ENCODE measurements around the gene USP37.

Gene USP37

DNA sequence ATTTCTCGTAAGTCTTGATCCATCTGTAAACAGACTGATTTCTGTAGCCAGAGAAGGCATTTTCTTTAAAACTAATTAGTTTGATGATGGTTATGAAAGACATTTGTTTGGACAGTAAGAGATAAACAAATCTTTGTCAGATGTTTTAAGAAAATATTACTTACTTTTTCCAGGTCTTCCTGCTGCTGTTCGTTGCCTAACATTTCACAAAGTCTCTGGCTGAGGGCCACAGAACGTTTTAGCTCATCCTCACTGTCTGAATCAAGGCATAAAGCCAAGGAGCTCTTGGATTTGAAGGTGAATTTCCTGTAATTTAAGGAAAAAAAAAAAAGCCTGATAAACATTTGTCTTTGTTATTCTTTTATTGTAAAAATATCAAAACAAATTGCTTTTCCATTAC lies 91.5 kb downstream of the USP37 start:
- no peak overlapping the region for H3K4me3 ChIP-seq (ENCODE audit: low read length)
- peak; percentile 56 for DNase-seq (ENCODE audit: low read depth)

DNA sequence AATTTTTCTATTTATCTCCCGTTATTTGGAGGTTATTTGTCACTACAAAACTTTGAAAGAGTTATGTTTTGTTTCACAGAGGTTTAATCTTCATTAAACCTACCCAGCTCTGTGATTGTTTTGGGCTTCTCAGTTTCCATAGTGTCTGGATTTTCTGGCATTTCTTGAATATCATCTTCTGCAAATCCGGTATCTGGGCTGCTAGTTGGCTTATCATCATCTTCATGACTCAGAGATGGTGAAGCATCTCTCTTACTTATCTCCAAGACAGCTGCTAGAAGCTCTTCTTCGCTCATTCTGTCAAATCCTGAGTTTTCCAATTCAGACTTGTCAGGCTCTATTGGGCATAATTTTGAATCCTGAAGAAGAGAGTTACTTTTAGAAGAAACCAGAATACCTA lies 93.6 kb downstream of the USP37 start:
- no peak for DNase-seq (ENCODE audit: low read depth)
- H3K4me3 ChIP-seq (ENCODE audit: low read length) = no peak overlapping the region
- TF ChIP-seq, protein P1, sequence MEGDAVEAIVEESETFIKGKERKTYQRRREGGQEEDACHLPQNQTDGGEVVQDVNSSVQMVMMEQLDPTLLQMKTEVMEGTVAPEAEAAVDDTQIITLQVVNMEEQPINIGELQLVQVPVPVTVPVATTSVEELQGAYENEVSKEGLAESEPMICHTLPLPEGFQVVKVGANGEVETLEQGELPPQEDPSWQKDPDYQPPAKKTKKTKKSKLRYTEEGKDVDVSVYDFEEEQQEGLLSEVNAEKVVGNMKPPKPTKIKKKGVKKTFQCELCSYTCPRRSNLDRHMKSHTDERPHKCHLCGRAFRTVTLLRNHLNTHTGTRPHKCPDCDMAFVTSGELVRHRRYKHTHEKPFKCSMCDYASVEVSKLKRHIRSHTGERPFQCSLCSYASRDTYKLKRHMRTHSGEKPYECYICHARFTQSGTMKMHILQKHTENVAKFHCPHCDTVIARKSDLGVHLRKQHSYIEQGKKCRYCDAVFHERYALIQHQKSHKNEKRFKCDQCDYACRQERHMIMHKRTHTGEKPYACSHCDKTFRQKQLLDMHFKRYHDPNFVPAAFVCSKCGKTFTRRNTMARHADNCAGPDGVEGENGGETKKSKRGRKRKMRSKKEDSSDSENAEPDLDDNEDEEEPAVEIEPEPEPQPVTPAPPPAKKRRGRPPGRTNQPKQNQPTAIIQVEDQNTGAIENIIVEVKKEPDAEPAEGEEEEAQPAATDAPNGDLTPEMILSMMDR (conservative IDR thresholded peaks at IDR 0.05; ENCODE audit: low read length) = no peak

More for the DNA sequence above, 91.5 kb downstream of the USP37 start:
- TF ChIP-seq, protein P1 (conservative IDR thresholded peaks at IDR 0.05; ENCODE audit: low read length) = no peak

DNA sequence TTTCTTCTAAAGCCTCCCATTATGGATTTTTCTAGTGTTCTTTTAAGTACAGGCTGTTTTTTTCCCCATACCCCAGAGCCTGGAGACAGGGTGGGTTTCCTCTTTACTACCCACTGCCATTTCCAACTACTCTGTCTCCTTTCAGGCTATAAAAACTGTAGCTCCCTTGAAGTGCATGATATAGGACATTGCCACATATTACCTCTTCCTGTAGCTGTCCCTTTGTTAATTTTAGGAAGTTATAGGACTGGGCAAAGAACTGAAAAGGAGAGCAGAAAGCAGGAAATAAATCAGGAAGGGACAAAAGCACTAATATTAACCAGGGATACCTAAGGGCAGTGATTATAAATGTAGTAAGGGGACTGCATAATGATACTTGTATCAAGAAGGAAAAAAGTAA lies 95.2 kb downstream of the USP37 start:
- H3K4me3 ChIP-seq (ENCODE audit: low read length) = no peak overlapping the region
- DNase-seq (ENCODE audit: low read depth) = no peak
- TF ChIP-seq, protein P1 (conservative IDR thresholded peaks at IDR 0.05; ENCODE audit: low read length) = no peak

DNA sequence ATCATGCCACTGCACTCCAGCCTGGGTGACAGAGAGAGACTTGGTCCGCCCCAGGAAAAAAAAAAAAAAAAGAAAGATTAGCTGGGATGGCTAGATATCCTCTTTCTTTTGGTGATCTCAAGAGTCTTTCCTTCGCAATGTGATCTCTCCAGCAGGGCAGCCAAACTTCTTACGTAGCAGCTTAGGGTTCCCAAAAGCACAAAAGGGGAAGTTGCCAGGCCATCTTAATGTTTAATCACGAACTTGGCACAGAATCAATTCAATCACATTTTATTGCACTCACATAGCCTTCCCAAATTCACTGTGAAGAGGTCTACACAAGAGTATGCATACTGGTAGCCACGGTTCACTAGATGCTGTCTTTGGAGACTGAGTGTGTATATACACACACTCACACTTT lies 96.2 kb downstream of the USP37 start:
- DNase-seq (ENCODE audit: low read depth) = no peak
- TF ChIP-seq, protein P1 (conservative IDR thresholded peaks at IDR 0.05; ENCODE audit: low read length) = no peak
- no peak overlapping the region for H3K4me3 ChIP-seq (ENCODE audit: low read length)

DNA sequence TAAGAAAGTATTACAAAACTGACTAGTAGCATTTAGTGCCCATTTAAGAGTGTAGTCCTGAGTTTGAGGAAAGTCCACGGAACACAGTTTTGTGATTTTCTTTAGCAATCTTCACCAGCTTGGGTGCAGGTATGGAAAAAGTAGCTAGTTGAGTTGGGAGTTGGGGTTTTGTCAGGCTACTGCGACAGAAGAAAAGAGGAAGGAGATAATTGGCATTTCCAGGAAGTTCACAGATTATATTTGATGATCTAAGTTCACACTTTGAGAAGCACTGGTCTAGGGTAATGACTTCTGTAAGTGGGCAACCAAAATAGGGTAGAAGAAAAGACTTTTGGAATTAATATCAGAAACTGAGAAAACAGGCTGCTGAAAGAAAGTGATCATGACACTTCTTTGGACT lies 97.1 kb downstream of the USP37 start:
- no peak for DNase-seq (ENCODE audit: low read depth)
- TF ChIP-seq, protein P1 (conservative IDR thresholded peaks at IDR 0.05; ENCODE audit: low read length) = no peak
- H3K4me3 ChIP-seq (ENCODE audit: low read length) = no peak overlapping the region

DNA sequence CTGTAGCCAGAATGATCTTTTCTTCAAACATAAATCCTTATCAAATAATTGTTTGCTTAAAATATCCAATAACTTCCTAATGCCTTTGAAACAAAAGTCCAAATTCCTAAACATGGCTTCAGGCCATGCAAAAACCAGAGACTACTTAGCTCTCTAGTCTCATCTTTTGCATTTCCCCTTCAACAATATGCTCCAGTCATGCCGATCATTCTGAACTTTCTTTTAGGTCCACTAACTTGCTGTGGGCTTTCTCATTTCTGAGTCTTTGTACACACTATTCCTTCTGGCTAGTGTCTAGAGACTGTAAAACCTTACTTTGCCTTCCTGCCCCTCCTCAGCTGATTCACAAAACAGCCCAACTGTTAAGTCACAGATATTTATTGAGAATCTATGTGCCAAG lies 97.7 kb downstream of the USP37 start:
- H3K4me3 ChIP-seq (ENCODE audit: low read length) = no peak overlapping the region
- no peak for DNase-seq (ENCODE audit: low read depth)
- TF ChIP-seq, protein P1 (conservative IDR thresholded peaks at IDR 0.05; ENCODE audit: low read length) = no peak

DNA sequence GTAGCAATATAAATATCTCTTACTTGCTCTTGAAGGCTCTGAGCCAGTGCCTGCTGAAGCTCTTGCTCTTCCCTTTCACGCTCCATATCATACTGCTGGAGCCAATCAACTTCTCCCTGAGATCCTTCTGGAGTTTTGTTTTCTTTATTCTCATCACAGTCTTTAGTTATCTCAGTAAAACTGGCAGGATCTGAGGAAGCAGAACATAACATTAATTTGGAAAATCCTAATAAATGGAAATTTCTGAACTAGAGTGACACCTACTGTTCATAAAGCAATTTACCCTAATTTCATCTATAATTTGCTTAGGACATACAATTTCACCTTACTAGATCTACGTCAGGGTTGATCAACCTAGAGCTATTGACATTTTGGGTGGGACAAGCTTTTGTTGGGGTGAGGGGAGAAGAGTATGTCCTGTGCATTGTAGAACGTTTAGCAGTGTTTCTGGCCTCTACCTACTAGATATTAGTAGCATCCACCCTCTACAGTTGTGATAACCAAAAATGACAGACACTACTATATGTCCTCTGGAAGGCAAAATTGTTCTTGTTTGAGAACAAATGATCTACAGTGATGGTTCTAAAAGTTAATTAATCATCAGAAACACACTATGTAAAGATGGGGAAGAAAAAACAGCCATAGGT lies 102.0 kb downstream of the USP37 start:
- peak; percentile 35 for DNase-seq (ENCODE audit: low read depth)
- H3K4me3 ChIP-seq (ENCODE audit: low read length) = no peak overlapping the region
- TF ChIP-seq, protein P1 (conservative IDR thresholded peaks at IDR 0.05; ENCODE audit: low read length) = peak; percentile 57
